Measurements from ENCODE around the gene CHMP4B. TPM values are rescaled to one million over a fixed set of nuclear protein-coding genes. Genes with fewer than 3 reads are reported as not detected.

Gene CHMP4B
- total RNA-seq, 1 experiment from 2014 or later = 68.9 TPM

GRCh38 chr20:33847006-33847405, 35.9 kb downstream of the CHMP4B start:
- H3K36me3 ChIP-seq (ENCODE audit: insufficient read depth, low read length, poor library complexity, severe bottlenecking) = peaks cover 9% of the 10 kb centered on the region
- no peak overlapping the region for H3K27ac ChIP-seq (ENCODE audit: low read depth, low read length, poor library complexity, severe bottlenecking)
- ChIA-PET POLR2A (ENCODE audit: low non-redundant PET) (interaction anchor here (0.7 kb wide), 1 partner anchor 15 kb away, joined by 3 read pairs; no protein-coding TSS in a partner anchor), CTCF (no interaction called here)
- no peak for DNase-seq (ENCODE audit: low spot score)
- H3K4me1 ChIP-seq (ENCODE audit: insufficient read depth, low read length, poor library complexity, severe bottlenecking) = no peaks in the 10 kb centered on the region
- BruUV-seq (replicated peaks) = no TSS peak
- H3K4me3 ChIP-seq (ENCODE audit: low read depth, low read length, poor library complexity, severe bottlenecking) = no peak overlapping the region
- no peaks in the 10 kb centered on the region for H3K9me3 ChIP-seq (ENCODE audit: low read depth, low read length, poor library complexity, severe bottlenecking)
- no peaks in the 10 kb centered on the region for H3K27me3 ChIP-seq (replicated peaks; ENCODE audit: insufficient read depth, low read depth, low read length, poor library complexity)
- TF ChIP-seq EZH2 (IDR thresholded peaks at IDR 0.05; ENCODE audit: borderline replicate concordance, low read depth, low read length, poor library complexity, severe bottlenecking) (no peak), CTCF (conservative IDR thresholded peaks at IDR 0.05; ENCODE audit: low read depth, low read length) (no peak)
- intact Hi-C loops (cut with micrococcal nuclease; ENCODE audit: unreplicated experiment) = no loop called here

GRCh38 chr20:33848391-33848790, 37.2 kb downstream of the CHMP4B start:
- H3K4me3 ChIP-seq (ENCODE audit: low read depth, low read length, poor library complexity, severe bottlenecking) = no peak overlapping the region
- H3K27me3 ChIP-seq (replicated peaks; ENCODE audit: insufficient read depth, low read depth, low read length, poor library complexity) = no peaks in the 10 kb centered on the region
- intact Hi-C loops (cut with micrococcal nuclease; ENCODE audit: unreplicated experiment) = no loop called here
- no peak overlapping the region for H3K27ac ChIP-seq (ENCODE audit: low read depth, low read length, poor library complexity, severe bottlenecking)
- ChIA-PET CTCF (no interaction called here), POLR2A (ENCODE audit: low non-redundant PET) (no interaction called here)
- DNase-seq (ENCODE audit: low spot score) = no peak
- H3K4me1 ChIP-seq (ENCODE audit: insufficient read depth, low read length, poor library complexity, severe bottlenecking) = no peaks in the 10 kb centered on the region
- no peaks in the 10 kb centered on the region for H3K9me3 ChIP-seq (ENCODE audit: low read depth, low read length, poor library complexity, severe bottlenecking)
- no TSS peak for BruUV-seq (replicated peaks)
- TF ChIP-seq EZH2 (IDR thresholded peaks at IDR 0.05; ENCODE audit: borderline replicate concordance, low read depth, low read length, poor library complexity, severe bottlenecking) (no peak), CTCF (conservative IDR thresholded peaks at IDR 0.05; ENCODE audit: low read depth, low read length) (no peak)
- peaks cover 13% of the 10 kb centered on the region for H3K36me3 ChIP-seq (ENCODE audit: insufficient read depth, low read length, poor library complexity, severe bottlenecking)

- Histone ChIP-seq H3K27me3 (replicated peaks; ENCODE audit: insufficient read depth, low read depth, low read length, poor library complexity) (no peaks in the 10 kb centered on the region), H3K4me3 (ENCODE audit: low read depth, low read length, poor library complexity, severe bottlenecking) (no peak overlapping the region), H3K4me1 (ENCODE audit: insufficient read depth, low read length, poor library complexity, severe bottlenecking) (no peaks in the 10 kb centered on the region), H3K9me3 (ENCODE audit: low read depth, low read length, poor library complexity, severe bottlenecking) (no peaks in the 10 kb centered on the region), H3K36me3 (ENCODE audit: insufficient read depth, low read length, poor library complexity, severe bottlenecking) (peaks cover 23% of the 10 kb centered on the region), H3K27ac (ENCODE audit: low read depth, low read length, poor library complexity, severe bottlenecking) (no peak overlapping the region)
- DNase-seq (ENCODE audit: low spot score) = no peak
- BruUV-seq (replicated peaks) = no TSS peak
- TF ChIP-seq CTCF (conservative IDR thresholded peaks at IDR 0.05; ENCODE audit: low read depth, low read length) (no peak), EZH2 (IDR thresholded peaks at IDR 0.05; ENCODE audit: borderline replicate concordance, low read depth, low read length, poor library complexity, severe bottlenecking) (no peak)
- ChIA-PET CTCF (no interaction called here), POLR2A (ENCODE audit: low non-redundant PET) (no interaction called here)
- intact Hi-C loops (cut with micrococcal nuclease; ENCODE audit: unreplicated experiment) = no loop called here
Observed at GRCh38 chr20:33850159-33850558, 39.0 kb downstream of the CHMP4B start.
